GM18526 (cell line): ENCODE measurements around the gene BRD9.

Experiments used
- POLR2A ChIP-seq: IDR thresholded peaks from 3 replicates; pipeline ENCODE4 v1.6.1; 2011; ENCODE audit not compliant: insufficient read length; ENCODE audit errors: extremely low read depth

Gene BRD9

GRCh38 chr5:892394-893136 is at the start of gene BRD9, which contains the start of gene TRIP13:
Gene BRD9, minus strand, starts transcription at chr5:892801. Its CDS starts 144 bp downstream, at chr5:892657.
Gene TRIP13, plus strand, starts transcription at chr5:892884. Its CDS starts 115 bp downstream, at chr5:892999.
- peak; percentile 73 for TF ChIP-seq POLR2A

DNA sequence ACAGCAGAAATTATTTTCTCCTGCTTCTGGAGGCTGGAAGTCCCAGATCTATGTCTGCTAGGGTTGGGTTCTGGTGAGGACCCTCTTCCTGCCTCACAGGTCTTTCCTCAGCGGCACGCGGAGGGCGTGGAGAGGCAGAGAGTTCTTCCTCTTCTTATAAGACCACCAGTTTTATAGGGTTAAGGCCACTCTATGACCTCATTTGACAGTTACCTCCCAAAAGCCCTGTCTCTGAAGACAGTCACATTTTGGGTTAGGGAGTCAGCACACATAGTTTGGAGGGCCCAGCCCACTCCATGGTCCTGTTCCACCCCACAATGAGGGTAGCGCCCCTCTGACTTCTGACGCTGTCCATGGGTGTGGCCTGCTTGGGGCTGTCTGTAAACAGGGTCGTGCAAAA is 46.8 kb upstream of the BRD9 start:
- TF ChIP-seq POLR2A: no peak

DNA sequence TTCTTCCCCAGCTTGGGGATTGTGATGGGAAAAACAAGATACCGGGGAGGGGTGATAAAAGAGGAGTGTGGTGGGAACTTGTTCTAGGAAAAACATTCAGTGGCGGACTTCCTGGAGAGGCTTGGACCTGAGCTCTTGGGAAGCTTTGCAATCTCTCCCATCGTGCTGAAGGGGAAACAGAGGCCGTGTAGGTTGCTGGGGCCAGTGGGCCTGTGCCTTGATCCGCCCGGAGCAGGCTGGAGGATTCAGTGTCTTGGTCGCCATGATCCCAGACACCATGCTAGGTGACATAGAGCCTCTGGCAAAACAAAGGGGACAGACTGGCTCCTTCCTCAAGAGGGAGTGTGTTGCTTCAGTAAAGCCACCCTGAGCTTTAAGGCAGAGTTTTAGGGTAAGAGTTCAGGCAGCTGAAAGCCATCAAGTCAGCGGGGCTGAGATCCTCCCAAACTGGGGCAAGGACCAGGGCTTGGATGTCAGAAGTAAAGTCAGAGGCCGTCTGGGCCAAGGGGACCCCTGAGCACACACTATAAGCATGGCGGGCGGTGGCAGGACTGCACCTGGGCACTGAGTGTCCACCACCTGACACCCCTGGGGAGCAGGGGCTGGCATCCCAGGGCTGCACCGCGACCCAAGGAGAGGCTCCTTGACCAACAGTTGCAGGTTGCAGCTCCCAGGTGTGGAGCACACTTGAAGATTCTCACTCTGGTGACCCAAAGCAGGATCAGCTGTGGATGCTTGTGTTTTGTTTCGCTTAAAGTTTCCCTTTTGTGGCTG is 44.7 kb upstream of the BRD9 start:
- no peak for TF ChIP-seq POLR2A

DNA sequence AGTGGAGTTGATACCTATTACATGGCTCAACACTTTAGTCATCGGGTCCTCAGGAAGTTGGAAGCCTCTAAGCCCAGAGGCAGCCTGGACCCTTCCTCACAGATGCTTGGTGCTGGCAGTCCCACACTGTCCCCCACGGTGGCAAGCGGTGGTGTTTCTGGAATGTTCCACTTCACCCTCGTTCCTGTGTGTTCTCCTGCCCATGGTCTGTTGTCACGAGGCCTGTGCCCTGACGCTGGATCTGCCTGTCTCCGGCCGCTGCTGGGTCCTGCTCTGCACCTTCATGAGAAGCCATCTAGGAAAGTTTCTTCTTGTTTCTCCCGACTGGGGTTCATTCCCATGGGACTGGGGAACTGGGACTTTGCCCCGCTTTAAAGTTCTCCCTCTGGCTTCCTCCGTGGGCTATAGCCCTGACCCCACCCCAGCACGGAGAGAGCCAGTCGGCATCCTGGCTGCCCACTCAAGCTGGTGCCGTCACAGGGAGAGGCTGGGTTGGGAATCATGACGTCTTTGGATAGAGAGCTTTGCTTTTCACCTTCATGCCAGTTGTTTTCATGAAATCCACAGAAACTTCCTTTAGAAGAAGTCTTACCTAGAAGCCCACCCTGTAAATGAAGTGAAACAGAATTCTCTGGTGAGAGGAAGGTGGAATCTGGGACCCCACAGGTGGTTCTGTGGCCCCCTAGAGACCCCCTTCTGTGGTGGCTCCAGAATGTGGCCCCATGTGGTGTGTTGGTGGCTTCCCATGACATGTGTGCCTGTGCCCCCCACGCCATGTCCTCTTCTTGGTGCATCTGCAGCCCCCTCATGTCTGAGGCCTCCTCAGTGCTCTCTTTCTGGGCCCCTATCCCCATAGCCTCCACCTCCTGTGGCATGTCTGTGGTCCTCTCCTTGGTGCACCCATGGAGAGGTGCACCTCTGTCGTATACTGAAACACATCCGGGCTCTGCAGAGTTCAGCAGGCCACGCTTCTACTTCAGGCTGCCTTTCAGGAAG is 43.8 kb upstream of the BRD9 start:
- TF ChIP-seq POLR2A: no peak

GRCh38 chr5:935510-936084 is 43.0 kb upstream of the BRD9 start:
- TF ChIP-seq POLR2A: no peak

DNA sequence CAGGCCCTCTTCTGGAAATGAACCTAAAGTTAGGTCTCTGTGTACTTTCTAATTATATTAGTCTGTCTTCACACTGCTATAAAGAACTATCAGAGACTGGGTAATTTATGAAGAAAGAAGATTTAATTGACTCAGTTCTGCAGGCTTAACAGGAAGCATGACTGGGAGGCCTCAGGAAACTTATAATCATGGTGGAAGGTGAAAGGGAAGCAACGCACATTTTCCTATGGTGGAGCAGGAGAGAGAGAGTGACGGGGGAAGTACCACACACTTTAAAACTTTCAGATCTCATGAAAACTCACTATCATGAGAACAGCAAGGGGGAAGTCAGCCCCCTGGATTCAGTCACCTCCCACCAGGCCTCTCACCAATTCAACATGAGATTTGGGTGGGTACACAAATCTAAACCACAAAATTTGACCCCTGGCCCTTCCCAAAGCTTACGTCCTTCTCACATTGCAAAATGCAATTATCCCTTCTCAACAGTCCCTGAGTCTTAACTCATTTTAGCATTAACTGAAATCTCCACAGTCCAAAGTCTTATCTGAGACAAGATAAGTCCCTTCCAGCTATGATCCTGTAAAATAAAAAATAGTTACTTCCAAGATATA is 40.8 kb upstream of the BRD9 start:
- TF ChIP-seq POLR2A: no peak

- TF ChIP-seq POLR2A: no peak
These were observed 40.1 kb upstream of the BRD9 start for GRCh38 chr5:932628-933250.

- TF ChIP-seq POLR2A: no peak
These were observed 39.6 kb upstream of the BRD9 start for GRCh38 chr5:932151-932627.

DNA sequence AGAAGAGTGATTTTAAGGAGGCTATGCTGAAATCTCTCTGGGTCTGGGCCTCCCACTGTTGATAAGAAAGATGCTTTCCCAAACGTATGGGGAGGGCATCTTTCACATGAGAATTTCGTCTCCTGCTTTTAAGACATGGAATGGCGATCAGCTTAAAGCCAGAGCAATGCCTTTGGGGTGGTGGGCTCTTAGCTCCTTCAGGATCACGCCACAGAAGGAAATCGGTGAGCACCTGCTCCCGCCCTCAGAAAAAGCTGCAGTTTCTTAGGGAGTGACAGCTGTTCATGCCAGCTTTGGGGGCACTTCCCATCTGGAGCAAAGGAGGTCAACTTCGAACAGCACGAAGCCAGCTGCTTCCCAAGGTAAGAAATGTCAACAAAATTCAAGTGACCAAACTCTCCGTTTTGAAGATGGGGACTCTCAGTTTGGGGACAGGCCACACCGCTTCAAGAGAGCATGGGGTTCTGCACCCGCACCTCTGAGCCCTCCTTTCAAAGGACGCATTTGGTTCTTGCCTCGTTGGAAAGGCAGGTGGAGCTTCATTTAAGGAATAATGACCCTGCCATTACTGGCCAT is 39.1 kb upstream of the BRD9 start:
- no peak for TF ChIP-seq POLR2A

DNA sequence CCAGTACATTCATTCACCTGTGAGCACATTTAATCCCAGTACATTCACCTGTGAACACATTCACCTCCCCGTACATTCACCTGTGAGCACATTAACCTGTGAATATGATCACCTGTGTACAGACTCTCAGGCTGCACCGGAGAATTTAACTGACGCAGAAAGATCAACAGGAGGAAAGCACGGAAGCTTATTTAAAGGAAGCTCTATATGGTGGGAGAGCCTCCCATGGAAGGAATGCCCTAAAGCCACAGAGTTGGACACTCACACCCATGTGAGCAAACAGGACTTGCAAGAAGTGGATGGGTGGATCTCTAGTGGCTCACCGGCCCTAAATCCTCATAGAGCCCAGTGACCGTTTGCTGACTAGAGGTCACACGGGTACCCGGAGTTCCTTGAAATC is 38.3 kb upstream of the BRD9 start:
- no peak for TF ChIP-seq POLR2A

- no peak for TF ChIP-seq POLR2A
These were observed 37.0 kb upstream of the BRD9 start for GRCh38 chr5:929596-929995.

DNA sequence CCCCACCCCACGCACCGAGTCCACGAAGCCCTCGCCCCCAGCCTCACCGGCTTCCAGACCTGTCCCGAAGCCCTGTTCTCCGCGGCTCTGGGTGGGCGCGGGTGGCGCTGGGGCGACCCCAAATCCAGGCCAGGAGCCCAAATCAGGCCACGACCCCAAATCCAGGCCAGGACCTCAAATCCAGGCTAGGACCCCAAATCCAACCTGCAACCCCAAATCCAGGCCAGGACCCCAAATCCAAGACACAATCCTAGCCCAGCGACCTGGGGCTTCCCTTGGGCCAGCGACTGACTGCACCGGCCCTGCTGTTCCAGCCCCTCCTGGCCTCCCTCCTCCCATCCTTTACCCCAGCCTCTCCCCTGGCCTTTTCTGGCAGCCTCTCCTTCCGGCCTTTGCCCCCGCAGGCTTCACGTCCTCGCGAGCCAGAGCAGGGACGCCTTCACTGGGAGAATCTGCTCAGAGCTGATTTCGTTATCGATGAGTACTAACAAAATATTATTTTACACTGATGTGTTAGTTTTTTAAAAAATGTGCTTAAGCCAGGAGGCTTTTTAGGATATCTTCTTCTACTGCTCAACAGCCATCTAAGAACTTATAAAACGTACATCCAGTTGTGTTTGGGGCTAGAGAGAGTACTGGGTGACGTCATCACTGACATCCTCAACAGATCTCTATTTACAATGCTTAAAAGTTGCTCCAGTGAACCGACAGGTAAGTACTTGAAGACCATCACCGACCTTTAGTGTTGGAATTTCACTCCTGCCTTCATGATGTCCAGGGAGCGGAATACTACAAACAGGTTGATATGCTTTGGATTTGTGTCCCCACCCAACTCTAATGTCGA is 34.8 kb upstream of the BRD9 start:
- TF ChIP-seq POLR2A: no peak

GRCh38 chr5:926417-927171 is 34.0 kb upstream of the BRD9 start:
- TF ChIP-seq POLR2A: no peak
